OCI-LY3 (cell line): Measurements from ENCODE around the gene E2F1.

Experiments
- CTCF ChIP-seq: fragments of 200-600, 300-600 bp; sonication (generic); IDR thresholded peaks from 2 replicates; pipeline ENCODE4 v1.5.1; 2014; ENCODE audit warnings: antibody characterized with exemption, low read length, low read depth
- EZH2phosphoT487 ChIP-seq: fragments of 200-600 bp; shearing (Covaris generic); IDR thresholded peaks from 2 replicates; pipeline ENCODE4 v1.6.1; 2018; ENCODE audit warnings: antibody characterized with exemption, mixed run types, low read depth

GRCh38 chr20:33655164-33655563 lies 31.0 kb downstream of the E2F1 start:
- TF ChIP-seq CTCF (no peak), EZH2phosphoT487 (no peak)
